GM19099 (cell line): Measurements from ENCODE around the gene STK24.

ENCODE experiments used
- POLR2A ChIP-seq: IDR thresholded peaks from 3 replicates; pipeline ENCODE4 v1.6.1; 2011; ENCODE audit warnings: low read depth; ENCODE audit not compliant: insufficient read length; ENCODE audit errors: extremely low read depth

Gene STK24

GRCh38 chr13:98585398-98585754 lies 8.5 kb upstream of the STK24 start:
- no peak for TF ChIP-seq POLR2A

GRCh38 chr13:98584668-98585397 lies 7.9 kb upstream of the STK24 start:
- TF ChIP-seq POLR2A, result no peak

GRCh38 chr13:98582947-98583346 lies 6.0 kb upstream of the STK24 start:
- no peak for TF ChIP-seq POLR2A

- TF ChIP-seq POLR2A, result no peak
Measured at GRCh38 chr13:98581971-98582702, 5.2 kb upstream of the STK24 start.

GRCh38 chr13:98581381-98581780 lies 4.5 kb upstream of the STK24 start:
- no peak for TF ChIP-seq POLR2A

- TF ChIP-seq POLR2A, result no peak
Measured at GRCh38 chr13:98580420-98580819, 3.5 kb upstream of the STK24 start.

- TF ChIP-seq POLR2A, result no peak
Measured at GRCh38 chr13:98577836-98578285, 954 bp upstream of the STK24 start.

- no peak for TF ChIP-seq POLR2A
Measured at GRCh38 chr13:98576200-98576945, 534 bp downstream of the STK24 start.

- no peak for TF ChIP-seq POLR2A
Measured at GRCh38 chr13:98575904-98576199, 1.1 kb downstream of the STK24 start.

- TF ChIP-seq POLR2A, result no peak
Measured at GRCh38 chr13:98575009-98575903, 1.7 kb downstream of the STK24 start.

GRCh38 chr13:98571955-98572662 lies 4.8 kb downstream of the STK24 start:
- no peak for TF ChIP-seq POLR2A

- peak; percentile 42 for TF ChIP-seq POLR2A
Measured at GRCh38 chr13:98570929-98571372, 6.0 kb downstream of the STK24 start.

GRCh38 chr13:98568918-98569317 lies 8.0 kb downstream of the STK24 start:
- TF ChIP-seq POLR2A, result no peak

- TF ChIP-seq POLR2A, result no peak
Measured at GRCh38 chr13:98567140-98567539, 9.8 kb downstream of the STK24 start.
